ENCODE data around the gene COL28A1.
A peak's percentile ranks its signal among the peaks of the same experiment; 100 is the strongest.
"Not testable (repeated sequence)": the region's sequence is repeated elsewhere in the genome, so short reads cannot be mapped to it uniquely, and the experiment has no call there.

COL28A1 gene

DNA sequence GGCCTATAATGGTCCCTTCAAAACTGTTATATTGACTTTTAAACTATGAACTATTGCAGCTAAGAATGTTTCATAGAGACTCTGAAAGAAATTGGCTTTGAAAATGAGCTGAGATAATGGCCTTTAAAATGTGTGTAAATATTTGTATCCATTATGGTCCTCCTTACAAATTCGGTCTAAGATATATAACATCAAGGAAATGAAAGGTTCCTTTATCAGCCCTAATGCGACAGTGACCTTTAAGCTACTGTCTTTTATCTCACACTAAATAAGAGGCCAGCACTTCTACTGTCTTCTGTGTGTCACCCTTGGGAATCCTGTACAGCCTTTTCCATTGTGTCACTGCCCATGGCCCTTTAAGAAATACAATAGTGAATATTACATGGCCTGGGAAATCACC, 19.5 kb downstream of the COL28A1 start:
- DNase-seq: peak in 1 of 2 donors; percentile 17

- DNase-seq: no peak
Measured at GRCh38 chr7:7512861-7513597, 22.6 kb downstream of the COL28A1 start.

- DNase-seq: no peak
Measured at GRCh38 chr7:7510794-7511193, 24.9 kb downstream of the COL28A1 start.

- no peak for DNase-seq
Measured at GRCh38 chr7:7505915-7506314, 29.8 kb downstream of the COL28A1 start.

DNA sequence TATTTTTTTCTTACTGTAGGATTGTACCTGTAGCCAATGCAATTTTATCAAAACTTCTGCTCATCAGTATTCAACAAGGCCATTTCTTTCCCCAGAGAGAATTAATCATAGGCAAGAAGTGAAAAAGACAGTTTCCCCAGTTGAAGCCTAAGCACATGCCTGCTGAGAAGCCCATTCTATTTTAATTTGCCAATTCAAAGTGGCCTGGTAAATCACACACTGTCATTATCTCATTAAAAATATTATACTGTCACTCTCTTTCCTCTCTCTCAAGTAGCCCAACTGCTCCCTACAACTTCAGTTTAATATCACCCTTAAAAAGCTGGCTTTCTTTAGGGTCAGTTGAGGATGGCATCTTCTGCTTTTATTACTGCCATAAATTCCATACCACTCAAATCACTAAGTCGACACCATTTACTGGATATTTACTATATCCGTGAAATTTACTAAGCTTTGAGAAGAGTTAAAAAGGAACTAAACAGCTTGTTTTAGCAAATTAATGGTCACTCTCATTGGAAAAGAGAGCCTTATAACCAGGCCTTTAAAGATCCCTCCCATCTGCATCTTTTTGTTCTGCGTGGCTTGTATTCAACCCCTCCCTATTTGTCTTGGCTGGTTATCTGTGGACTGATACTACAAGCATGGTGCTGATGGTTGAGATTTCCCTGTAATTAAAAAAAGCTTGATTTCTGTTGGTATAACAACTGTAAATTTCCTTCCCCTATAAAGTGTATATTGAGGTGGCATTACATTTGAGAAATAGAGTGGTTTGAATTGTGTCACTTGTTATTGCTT, 30.6 kb downstream of the COL28A1 start:
- DNase-seq: no peak

DNA sequence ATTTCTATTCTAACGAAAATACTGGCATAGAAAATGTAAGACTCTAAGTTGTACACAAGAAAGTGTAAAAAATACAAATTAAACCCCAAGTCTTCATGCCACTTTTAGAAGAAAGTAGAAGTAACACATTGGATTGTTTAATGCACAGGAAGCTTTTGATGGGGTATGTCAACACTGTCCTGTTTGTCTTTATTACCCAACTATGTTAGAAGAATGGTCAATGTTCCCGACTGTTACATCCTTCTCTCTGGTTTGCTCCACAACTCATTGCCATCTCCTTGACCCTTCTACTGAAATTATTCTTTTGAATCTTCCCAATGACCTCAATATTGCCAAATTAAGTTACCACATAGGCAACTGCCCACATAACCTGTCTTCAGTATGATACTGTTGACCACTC, 35.8 kb downstream of the COL28A1 start:
- DNase-seq: no peak

- DNase-seq: no peak
Measured at GRCh38 chr7:7498856-7499255, 36.8 kb downstream of the COL28A1 start.

GRCh38 chr7:7496311-7496710, 39.4 kb downstream of the COL28A1 start:
- no peak for DNase-seq

- no peak for DNase-seq
Measured at GRCh38 chr7:7495171-7495570, 40.5 kb downstream of the COL28A1 start.

DNA sequence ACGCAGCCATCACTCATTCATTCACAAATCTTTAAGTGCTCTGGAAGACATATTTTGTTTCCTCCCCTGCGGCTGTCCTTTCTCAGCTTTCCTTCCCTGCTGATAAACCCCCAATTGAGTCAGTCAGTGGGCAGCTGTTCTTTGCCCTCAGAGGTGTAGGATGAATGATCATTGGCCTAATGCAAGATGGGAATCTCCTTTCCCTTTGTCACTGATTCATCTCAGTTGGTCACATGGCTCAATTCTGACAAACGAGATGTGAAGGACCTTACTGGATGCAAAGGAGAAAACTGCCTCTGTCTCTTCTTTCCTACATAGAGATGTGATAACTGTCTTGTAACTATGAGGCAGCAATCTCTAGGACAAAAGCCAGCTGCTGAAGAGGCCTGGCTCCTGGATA, 44.6 kb downstream of the COL28A1 start:
- no peak for DNase-seq

- no peak for DNase-seq
Measured at GRCh38 chr7:7490003-7490402, 45.7 kb downstream of the COL28A1 start.

DNA sequence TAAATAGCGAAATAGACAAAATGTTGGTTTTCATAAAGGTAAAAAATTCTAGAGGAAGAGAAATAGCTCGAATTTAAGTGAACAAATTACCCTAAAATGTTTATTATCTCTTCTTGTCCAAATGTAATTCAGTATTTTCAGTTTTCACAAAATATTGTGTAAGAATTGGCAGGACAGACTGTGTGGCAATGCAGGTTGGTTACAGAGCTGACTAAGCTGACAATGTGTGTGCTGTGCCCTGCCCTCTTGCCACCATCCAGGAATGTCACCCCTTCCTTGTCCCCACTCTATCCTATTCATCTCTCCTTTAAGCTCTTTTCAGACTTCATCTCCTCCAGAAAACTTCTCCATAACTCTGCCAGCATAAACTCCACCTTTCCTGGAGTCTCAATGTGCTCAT, 46.1 kb downstream of the COL28A1 start:
- no peak for DNase-seq

DNA sequence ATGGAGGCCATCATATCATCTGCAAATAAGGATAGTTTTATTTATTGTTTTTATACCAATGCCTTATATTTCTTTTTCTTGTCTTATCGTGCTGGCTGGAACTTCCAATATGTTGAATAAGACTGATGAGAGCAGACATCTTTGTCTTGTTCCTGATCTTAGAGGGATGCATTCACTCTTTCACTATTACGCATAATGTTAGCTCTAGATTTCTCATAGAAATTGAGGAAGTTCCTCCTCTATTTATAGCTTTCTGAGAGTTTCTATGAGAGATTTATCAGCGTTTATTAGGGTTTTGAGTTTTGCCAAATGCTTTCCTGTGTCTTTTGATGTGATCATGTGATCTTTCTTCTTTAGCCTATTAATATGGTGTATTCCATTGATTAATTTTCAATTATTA, 49.3 kb downstream of the COL28A1 start:
- DNase-seq: no peak

DNA sequence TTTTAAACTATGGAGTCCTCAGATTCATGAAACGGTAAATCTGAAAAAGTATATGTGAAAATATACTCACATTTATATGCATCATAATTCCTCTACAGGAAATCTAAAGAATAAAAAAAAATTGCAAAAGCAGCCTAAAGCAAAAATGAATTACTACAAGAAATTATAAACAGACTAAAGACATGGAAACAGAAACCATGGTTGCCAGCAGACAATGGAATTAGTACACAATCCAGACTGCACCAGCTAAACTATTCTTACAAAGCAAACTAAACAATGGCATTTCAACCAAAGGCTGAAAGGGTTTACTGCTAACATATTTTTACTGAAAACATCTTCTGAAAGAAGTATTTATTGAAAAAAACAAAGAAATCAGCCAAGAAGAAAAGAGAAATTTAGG, 51.6 kb downstream of the COL28A1 start:
- no peak for DNase-seq

- no peak for DNase-seq
Measured at GRCh38 chr7:7481802-7482201, 53.9 kb downstream of the COL28A1 start.

DNA sequence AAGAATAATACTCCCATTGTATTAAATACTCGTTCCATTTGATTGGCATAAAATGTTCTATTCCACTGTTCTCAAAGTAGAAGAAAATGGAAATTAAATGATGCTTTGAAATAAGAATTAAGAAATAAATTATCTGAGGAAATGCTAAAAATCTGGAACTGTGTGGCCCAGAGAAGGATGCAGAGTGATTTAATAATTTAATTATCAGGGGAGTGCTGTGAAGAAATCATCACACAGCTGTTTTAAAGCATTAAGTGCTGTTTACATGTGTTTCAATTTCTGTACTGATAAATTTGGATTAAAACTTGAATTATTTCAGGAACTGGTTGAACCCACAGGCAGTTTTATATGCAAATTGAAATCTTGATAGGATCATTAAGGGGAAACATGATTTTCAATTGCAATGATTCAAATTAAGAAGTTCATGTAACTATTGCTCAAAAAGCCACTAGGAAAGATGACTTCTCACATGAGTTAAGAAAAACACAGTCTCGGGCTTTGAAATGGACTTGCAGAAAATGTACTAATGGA, 56.3 kb downstream of the COL28A1 start:
- DNase-seq: no peak

DNA sequence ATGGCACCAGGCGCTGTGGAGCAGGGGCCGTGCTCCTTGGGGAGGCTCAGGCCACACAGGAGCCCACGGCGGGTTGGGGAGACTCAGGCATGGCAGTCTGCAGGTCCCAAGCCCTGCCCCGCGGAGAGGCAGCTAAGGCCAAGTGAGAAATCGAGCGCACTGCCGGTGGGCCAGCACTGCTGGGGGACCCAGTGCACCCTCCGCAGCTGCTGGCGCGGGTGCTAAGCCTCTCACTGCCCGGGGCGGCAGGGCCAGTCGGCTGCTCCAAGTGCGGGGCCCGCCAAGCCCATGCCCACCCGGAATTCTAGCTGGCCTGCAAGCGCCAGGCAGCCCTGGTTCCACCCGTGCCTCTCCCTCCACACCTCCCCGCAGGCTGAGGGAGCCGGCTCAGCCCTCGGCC, 57.1 kb downstream of the COL28A1 start:
- no peak for DNase-seq

DNA sequence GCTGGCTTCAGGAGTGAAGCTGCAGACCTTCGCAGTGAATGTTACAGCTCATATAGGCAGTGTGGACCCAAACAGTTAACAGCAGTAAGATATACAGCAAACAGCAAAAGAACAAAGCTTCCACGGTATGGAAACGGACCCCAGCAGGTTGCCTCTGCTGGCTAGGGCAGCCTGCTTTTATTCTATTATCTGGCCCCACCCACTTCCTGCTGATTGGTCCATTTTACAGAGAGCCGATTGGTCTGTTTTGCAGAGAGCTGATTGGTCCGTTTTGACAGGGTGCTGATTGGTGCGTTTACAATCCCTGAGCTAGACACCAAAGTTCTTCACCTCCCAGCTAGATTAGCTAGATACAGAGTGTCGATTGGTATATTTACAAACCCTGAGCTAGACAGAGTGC, 58.0 kb downstream of the COL28A1 start:
- not testable (repeated sequence) for DNase-seq

DNA sequence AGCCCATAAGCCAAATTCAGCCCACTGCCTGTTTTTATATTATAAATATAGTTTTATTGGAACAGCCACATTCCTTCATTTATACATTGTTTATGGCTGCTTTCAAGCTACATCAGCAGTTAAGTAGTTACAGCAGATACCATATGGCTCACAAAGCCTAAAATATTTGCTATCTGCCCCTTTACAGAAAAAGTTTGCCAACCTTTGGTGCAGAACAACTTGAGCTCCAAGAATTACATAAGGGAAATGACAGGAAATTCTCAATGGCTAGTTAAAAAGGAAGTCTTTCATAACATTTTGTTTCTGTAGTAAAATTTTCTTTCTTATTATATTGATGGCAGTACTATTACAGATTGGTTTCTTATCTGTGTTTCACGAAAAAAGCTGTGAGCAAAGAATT, 59.3 kb downstream of the COL28A1 start:
- DNase-seq: no peak

- DNase-seq: no peak
Measured at GRCh38 chr7:7475601-7476000, 60.1 kb downstream of the COL28A1 start.

GRCh38 chr7:7474436-7474835, 61.2 kb downstream of the COL28A1 start:
- DNase-seq: no peak

DNA sequence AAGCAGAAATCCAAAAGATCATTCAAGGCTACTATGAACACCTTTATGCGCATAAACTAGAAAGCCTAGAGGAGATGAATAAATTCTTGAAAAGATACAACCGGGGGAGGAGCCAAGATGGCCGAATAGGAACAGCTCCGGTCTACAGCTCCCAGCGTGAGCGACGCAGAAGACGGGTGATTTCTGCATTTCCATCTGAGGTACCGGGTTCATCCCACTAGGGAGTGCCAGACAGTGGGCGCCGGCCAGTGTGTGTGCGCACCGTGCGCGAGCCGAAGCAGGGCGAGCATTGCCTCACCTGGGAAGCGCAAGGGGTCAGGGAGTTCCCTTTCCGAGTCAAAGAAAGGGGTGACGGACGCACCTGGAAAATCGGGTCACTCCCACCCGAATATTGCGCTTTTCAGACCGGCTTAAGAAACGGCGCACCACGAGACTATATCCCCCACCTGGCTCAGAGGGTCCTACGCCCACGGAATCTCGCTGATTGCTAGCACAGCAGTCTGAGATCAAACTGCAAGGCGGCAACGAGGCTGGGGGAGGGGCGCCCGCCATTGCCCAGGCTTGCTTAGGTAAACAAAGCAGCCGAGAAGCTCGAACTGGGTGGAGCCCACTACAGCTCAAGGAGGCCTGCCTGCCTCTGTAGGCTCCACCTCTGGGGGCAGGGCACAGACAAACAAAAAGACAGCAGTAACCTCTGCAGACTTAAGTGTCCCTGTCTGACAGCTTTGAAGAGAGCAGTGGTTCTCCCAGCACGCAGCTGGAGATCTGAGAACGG, 70.5 kb downstream of the COL28A1 start:
- DNase-seq: not testable (repeated sequence)

DNA sequence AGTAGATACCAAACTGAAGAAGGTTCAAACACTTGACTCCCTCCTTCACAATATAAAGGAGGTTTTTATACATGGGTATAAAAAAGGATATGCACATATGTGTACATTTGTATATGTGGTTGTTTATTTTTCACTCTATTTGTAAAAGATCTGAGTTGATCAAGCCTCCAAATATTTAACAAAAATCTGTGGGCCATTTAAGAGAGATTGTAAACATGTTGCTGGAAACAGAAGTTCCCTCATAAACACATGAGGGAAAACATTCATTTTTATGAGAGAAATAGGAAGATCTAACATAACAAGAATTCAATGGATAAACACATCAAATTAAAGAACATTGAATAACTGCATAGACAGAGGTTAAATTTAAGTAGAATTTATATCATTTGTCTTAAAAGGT, 81.7 kb downstream of the COL28A1 start:
- no peak for DNase-seq
